Measurements from ENCODE around the gene PPCDC.

The PPCDC gene

DNA sequence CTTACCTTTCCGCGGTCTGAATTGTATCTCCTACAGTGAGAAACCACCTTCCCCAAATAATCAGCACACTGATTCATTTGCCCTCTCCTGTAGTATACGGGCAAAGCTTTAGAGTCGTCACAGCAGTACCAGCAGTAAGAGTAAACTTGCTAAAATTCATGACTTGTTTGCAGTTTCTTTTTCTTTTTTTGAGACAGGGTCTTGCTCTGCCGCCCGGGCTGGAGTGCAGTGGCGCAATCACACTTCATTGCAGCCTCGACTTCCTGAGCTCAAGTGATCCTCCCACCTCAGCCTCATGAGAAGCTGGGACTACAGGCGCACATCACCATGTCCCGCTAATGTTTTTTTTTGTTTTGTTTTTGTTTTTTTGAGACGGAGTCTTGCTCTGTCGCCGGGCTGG lies 16.2 kb upstream of the PPCDC start:
- in situ Hi-C loops (cut with MboI; ENCODE audit: low sequenced_read_pairs, unreplicated experiment), result no loop called here
- no peak for TF ChIP-seq CTCF (IDR thresholded peaks at IDR 0.05; ENCODE audit: borderline replicate concordance, control extremely low read depth, extremely low read depth, insufficient read depth, missing control alignments)
- no peak for DNase-seq (ENCODE audit: low spot score)

- in situ Hi-C loops (cut with MboI; ENCODE audit: low sequenced_read_pairs, unreplicated experiment), result no loop called here
- DNase-seq (ENCODE audit: low spot score), result no peak
- no peak for TF ChIP-seq CTCF (IDR thresholded peaks at IDR 0.05; ENCODE audit: borderline replicate concordance, control extremely low read depth, extremely low read depth, insufficient read depth, missing control alignments)
Observed at GRCh38 chr15:75008221-75008625, 15.2 kb upstream of the PPCDC start.

DNA sequence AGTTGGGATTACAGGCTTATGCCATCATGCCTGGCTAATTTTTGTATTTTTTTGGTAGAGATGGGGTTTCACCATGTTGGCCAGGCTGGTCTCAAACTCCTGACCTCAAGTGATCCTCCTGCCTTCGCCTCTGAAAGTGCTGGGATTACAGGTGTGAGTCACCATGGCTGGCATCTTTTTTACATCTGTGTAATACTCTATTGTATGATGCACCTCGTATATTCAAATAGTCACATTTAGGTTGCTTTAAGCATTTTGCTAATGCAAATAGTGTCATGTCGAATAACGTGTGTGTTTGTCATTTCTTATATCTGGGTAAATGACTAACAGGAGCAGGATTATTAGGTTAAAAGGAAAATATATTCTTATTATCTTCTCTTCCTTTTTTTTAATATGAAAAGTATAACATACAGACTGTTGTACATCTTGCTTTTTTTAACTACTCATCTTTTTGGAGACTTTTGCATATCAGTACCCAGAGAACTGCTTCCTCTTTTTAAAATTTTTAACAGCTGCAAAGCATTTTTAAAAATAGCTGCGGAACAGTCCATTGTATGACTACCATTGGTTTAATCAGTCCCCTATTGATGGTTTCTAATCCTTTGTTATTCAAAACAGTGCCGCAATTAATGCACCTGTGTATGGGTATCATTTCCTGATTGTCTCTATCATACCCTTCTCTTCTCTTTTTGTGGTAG lies 14.6 kb upstream of the PPCDC start:
- TF ChIP-seq CTCF (IDR thresholded peaks at IDR 0.05; ENCODE audit: borderline replicate concordance, control extremely low read depth, extremely low read depth, insufficient read depth, missing control alignments), result no peak
- in situ Hi-C loops (cut with MboI; ENCODE audit: low sequenced_read_pairs, unreplicated experiment), result no loop called here
- peak; percentile 73 for DNase-seq (ENCODE audit: low spot score)

DNA sequence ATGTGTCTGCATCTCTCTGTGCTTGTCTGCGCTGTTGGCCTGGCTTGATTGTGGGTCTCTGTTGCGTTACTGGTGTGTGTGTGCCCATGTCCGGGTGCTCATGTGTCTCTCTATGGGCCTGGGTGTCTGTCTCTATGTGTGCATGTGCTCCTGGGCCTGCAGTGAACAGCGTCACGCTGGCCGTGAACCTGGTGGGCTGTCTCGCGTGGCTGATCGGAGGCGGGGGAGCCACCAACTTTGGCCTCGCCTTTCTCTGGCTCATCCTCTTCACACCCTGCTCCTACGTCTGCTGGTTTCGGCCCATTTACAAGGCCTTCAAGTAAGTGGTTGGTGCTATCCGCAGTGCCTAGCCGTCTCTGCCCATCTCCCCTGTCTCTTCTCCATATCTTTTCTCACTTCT lies 7.0 kb upstream of the PPCDC start:
- in situ Hi-C loops (cut with MboI; ENCODE audit: low sequenced_read_pairs, unreplicated experiment), result no loop called here
- DNase-seq (ENCODE audit: low spot score), result no peak
- no peak for TF ChIP-seq CTCF (IDR thresholded peaks at IDR 0.05; ENCODE audit: borderline replicate concordance, control extremely low read depth, extremely low read depth, insufficient read depth, missing control alignments)

DNA sequence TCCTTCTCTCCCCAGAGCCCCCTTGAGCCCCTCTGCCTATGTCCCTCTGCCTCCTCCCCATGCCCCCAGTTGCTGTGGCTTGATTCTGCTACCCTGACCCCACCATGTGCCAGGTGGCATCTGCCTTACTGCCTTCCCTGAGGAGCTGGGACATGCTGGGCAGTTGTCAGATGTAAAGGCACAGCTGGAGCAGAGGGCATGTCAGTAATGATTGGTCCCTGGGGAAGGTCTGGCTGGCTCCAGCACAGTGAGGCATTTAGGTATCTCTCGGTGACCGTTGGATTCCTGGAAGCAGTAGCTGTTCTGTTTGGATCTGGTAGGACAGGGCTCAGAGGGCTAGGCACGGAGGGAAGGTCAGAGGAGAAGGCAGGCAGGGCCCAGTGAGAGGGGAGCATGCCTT lies 3.5 kb upstream of the PPCDC start:
- no peak for DNase-seq (ENCODE audit: low spot score)
- in situ Hi-C loops (cut with MboI; ENCODE audit: low sequenced_read_pairs, unreplicated experiment), result loop anchor here (10.0 kb wide), 1 partner anchor 285 kb away; no protein-coding TSS in a partner anchor
- TF ChIP-seq CTCF (IDR thresholded peaks at IDR 0.05; ENCODE audit: borderline replicate concordance, control extremely low read depth, extremely low read depth, insufficient read depth, missing control alignments), result no peak

DNA sequence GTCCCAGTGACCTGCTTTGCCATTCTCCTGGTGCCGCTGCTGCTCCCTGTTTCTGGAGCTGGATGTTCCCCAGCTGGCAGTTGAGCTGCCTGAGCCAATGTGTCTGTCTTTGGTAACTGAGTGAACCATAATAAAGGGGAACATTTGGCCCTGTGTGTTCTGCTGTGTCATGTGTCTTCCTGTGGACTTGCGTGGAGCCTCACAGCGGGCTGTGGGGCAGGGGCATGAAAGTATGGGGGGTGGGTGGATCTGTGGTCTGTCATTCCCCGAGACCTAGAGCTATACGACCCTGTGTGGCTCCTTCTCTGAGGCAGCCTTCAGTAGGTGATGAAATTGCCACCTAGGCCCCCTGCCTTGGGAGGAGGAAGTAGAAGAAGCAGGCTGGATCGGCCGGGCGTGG lies 2.0 kb upstream of the PPCDC start:
- no peak for DNase-seq (ENCODE audit: low spot score)
- no peak for TF ChIP-seq CTCF (IDR thresholded peaks at IDR 0.05; ENCODE audit: borderline replicate concordance, control extremely low read depth, extremely low read depth, insufficient read depth, missing control alignments)
- in situ Hi-C loops (cut with MboI; ENCODE audit: low sequenced_read_pairs, unreplicated experiment), result loop anchor here (10.0 kb wide), 1 partner anchor 283 kb away; no protein-coding TSS in a partner anchor
